Measurements from ENCODE around the gene GLB1L3.

GRCh38 chr11:134282121-134283045 lies 6.2 kb downstream of the GLB1L3 start:
- TF ChIP-seq ZBTB17 (tag by site-specific recombination; IDR thresholded peaks at IDR 0.05) (no peak), CTCF (tag by site-specific recombination; IDR thresholded peaks at IDR 0.05) (no peak)
